GM19455 (cell line): Measurements from ENCODE around the gene BRD9.

Source experiments
- ATAC-seq: cut with Tn5 transposase; IDR thresholded peaks from one replicate; pipeline ENCODE4 v1.9.1; 2021; ENCODE audit not compliant: unreplicated experiment

Gene BRD9

DNA sequence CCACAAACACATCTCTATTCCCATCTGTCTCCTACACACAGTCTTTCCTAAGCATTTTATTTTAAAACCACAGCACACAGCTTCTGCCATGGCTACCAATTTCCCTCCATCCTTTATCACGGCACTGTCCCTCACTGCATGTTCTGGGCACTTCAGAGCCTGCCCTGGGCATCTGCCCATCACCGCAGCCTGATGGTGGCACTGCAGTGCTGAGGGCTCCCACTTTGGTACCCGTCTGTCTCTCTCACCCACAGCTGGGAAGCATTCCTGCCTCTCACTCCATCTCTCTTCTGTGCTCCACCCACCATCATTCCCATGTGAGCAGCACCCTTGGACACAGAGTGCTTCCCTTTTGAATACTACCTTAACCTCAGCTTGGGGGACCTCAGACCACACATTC, 73.5 kb downstream of the BRD9 start:
- ATAC-seq: no peak

DNA sequence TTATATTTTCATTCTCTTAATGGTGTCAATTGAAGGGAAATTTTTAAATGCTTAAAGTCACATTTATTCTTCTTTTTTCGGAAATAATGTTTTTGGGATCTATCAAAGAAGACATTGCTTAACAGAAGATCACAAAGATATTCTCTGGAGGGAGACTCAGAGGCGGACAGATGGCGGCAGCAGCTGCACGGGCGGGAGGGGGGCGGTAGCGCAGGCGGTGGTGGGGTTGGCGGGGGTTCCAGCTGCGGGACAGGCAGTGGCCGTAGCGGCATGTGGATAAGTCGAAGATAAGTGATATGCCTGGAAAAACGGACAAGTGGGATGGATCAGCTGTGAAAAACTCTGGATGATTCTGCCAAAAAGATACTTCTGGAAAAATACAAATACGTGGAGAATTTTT, 76.4 kb downstream of the BRD9 start:
- ATAC-seq: no peak

DNA sequence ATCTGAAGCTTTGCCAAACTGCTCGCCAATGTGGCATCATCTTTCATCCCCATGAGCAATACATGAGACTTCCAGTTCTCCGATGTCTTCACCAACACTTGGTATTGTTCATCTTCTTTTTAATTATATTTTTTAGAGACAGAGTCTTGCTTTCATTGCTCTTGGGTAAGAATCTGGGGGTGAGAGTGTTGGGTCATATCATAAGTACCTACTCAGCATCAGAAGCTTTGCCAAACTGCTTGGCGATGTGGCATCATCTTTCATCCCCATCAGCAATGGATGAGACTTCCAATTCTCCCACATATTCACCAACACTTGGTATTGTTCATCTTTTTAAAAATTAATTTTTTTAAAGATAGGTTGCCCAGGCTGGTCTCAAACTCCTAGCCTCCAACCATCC, 77.2 kb downstream of the BRD9 start:
- ATAC-seq: no peak
